Gastroesophageal sphincter (tissue), 3 donors: ENCODE results near the gene ALDOA.

ENCODE experiments used
- POLR2AphosphoS5 ChIP-seq: sonication (generic); formaldehyde crosslinking; IDR thresholded peaks from one replicate; pipeline ENCODE4 v1.6.1; 2017; ENCODE audit warnings: antibody characterized with exemption
- TF ChIP-seq, protein P1 (sequence below), 4 experiments: fragments of 200-600 bp in 2 of 4; fragments of 450-650 bp in 2 of 4; sonication (generic) in 1 of 4; IDR thresholded peaks; one replicate each; pipeline ENCODE4 v1.5.1; 2017 to 2019; ENCODE audit warnings: antibody characterized with exemption in 4 of 4, mild to moderate bottlenecking in 2 of 4, moderate library complexity in 2 of 4

DNA sequence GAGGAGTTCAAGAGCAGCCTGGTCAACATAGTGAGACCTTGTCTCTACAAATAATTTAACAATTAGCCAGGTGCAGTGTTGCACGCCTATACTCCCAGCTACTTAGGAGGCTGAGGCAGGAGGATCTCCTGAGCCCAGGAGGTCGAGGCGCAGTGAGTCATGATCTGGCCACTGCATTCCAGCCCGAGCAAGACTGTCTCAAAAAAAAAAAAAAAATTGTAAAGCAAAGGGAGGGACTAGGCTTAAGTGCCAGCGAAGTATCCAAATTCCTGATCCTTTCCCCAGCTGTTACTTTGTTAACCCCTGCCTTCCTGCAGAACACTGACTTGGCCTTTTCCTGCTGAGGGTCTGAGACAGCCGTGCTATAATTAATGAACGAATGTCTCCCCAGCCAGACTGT lies 45.1 kb downstream of the ALDOA start:
- no peak for TF ChIP-seq POLR2AphosphoS5
- TF ChIP-seq, protein P1, sequence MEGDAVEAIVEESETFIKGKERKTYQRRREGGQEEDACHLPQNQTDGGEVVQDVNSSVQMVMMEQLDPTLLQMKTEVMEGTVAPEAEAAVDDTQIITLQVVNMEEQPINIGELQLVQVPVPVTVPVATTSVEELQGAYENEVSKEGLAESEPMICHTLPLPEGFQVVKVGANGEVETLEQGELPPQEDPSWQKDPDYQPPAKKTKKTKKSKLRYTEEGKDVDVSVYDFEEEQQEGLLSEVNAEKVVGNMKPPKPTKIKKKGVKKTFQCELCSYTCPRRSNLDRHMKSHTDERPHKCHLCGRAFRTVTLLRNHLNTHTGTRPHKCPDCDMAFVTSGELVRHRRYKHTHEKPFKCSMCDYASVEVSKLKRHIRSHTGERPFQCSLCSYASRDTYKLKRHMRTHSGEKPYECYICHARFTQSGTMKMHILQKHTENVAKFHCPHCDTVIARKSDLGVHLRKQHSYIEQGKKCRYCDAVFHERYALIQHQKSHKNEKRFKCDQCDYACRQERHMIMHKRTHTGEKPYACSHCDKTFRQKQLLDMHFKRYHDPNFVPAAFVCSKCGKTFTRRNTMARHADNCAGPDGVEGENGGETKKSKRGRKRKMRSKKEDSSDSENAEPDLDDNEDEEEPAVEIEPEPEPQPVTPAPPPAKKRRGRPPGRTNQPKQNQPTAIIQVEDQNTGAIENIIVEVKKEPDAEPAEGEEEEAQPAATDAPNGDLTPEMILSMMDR (IDR thresholded peaks at IDR 0.05) = no peak
